ENCODE measurements around the gene ARHGAP23. TPM values are rescaled to one million over a fixed set of nuclear protein-coding genes. Genes with fewer than 3 reads are reported as not detected.

Gene ARHGAP23
- total and polyA plus RNA-seq, 4 donors = 18.3 to 91.7 (median 39.2) TPM

GRCh38 chr17:38542286-38542685 is 114.0 kb downstream of the ARHGAP23 start:
- DNase-seq (no peak), ATAC-seq (ENCODE audit: insufficient read depth, low FRiP score) (no peak)
- TF ChIP-seq, protein P1, sequence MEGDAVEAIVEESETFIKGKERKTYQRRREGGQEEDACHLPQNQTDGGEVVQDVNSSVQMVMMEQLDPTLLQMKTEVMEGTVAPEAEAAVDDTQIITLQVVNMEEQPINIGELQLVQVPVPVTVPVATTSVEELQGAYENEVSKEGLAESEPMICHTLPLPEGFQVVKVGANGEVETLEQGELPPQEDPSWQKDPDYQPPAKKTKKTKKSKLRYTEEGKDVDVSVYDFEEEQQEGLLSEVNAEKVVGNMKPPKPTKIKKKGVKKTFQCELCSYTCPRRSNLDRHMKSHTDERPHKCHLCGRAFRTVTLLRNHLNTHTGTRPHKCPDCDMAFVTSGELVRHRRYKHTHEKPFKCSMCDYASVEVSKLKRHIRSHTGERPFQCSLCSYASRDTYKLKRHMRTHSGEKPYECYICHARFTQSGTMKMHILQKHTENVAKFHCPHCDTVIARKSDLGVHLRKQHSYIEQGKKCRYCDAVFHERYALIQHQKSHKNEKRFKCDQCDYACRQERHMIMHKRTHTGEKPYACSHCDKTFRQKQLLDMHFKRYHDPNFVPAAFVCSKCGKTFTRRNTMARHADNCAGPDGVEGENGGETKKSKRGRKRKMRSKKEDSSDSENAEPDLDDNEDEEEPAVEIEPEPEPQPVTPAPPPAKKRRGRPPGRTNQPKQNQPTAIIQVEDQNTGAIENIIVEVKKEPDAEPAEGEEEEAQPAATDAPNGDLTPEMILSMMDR (IDR thresholded peaks at IDR 0.05; ENCODE audit: control extremely low read depth, extremely low read depth) = no peak
- Histone ChIP-seq H3K27me3 (ENCODE audit: control insufficient read depth in 3 of 3, insufficient read depth in 3 of 3, low read length in 2 of 3) (no peaks in the 10 kb centered on the region), H3K9ac (ENCODE audit: insufficient read depth in 1 of 2, low read length in 2 of 2) (no peak overlapping the region), H3K4me3 (no peak overlapping the region), H3K9me3 (ENCODE audit: control insufficient read depth in 4 of 4, insufficient read depth in 3 of 4, low read length in 3 of 4) (peaks cover 0 to 2% (median 0%) of the 10 kb centered on the region in 4 donors), H3K4me1 (ENCODE audit: control insufficient read depth in 5 of 5, insufficient read depth in 5 of 5, low read length in 5 of 5) (no peaks in the 10 kb centered on the region), H3K27ac (ENCODE audit: low read depth in 1 of 2, low read length in 1 of 2) (no peak overlapping the region), H3K36me3 (ENCODE audit: control insufficient read depth in 4 of 4, insufficient read depth in 4 of 4, low read length in 4 of 4) (no peaks in the 10 kb centered on the region)
- WGBS, 2 donors = 74 to 78% methylated on average over 8 of the region's 8 CpGs

DNA sequence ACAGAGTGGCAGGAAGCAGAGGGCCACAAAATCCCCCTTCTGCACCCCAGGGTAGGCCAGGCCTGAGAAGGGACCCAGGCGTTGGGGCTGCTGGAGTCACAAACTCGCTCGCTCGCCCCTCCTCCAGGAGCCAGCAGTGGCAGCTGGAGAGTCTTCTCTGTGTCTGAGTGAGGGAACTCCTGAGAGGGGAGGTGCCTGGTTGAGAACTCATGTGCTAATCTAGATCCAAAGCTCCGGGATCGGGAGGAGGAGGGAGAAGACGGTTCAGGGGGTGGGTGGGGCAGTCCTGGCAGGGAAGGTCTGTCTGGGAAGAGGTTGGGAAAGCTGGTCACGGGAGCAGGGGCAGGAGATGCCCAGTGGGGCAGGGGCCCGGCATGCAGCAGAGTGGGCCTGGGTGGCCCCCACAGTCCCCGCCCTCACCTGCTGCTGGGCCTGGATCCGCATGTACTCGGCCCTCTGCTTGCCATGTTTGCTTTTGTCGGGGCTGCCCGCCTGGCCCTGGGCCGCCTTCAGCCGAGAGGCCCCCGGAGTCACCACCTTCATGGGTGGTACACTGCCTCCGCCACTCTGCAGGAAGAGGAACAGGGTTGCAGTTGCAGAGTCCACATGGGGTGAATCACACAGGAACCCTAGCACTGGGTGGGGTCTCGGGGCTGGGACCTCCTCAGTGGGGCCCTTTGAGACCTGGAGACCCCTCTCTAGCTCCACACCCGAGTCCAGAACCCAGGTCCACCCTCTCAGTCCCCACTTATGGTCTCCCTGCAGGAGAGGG is 115.3 kb downstream of the ARHGAP23 start:
- TF ChIP-seq, protein P1 (IDR thresholded peaks at IDR 0.05; ENCODE audit: control extremely low read depth, extremely low read depth) = no peak
- Histone ChIP-seq H3K27ac (ENCODE audit: low read depth in 1 of 2, low read length in 1 of 2) (no peak overlapping the region), H3K36me3 (ENCODE audit: control insufficient read depth in 4 of 4, insufficient read depth in 4 of 4, low read length in 4 of 4) (no peaks in the 10 kb centered on the region), H3K27me3 (ENCODE audit: control insufficient read depth in 3 of 3, insufficient read depth in 3 of 3, low read length in 2 of 3) (no peaks in the 10 kb centered on the region), H3K4me3 (no peak overlapping the region), H3K4me1 (ENCODE audit: control insufficient read depth in 5 of 5, insufficient read depth in 5 of 5, low read length in 5 of 5) (no peaks in the 10 kb centered on the region), H3K9me3 (ENCODE audit: control insufficient read depth in 4 of 4, insufficient read depth in 3 of 4, low read length in 3 of 4) (peaks cover 0 to 2% (median 0%) of the 10 kb centered on the region in 4 donors), H3K9ac (ENCODE audit: insufficient read depth in 1 of 2, low read length in 2 of 2) (no peak overlapping the region)
- DNase-seq = no peak
- ATAC-seq (ENCODE audit: insufficient read depth, low FRiP score) = no peak
- WGBS, 2 donors = 74 to 83% methylated on average over 19 to 20 of the region's 20 CpGs

- Histone ChIP-seq H3K4me1 (ENCODE audit: control insufficient read depth in 5 of 5, insufficient read depth in 5 of 5, low read length in 5 of 5) (no peaks in the 10 kb centered on the region), H3K27ac (ENCODE audit: low read depth in 1 of 2, low read length in 1 of 2) (no peak overlapping the region), H3K27me3 (ENCODE audit: control insufficient read depth in 3 of 3, insufficient read depth in 3 of 3, low read length in 2 of 3) (no peaks in the 10 kb centered on the region), H3K9me3 (ENCODE audit: control insufficient read depth in 4 of 4, insufficient read depth in 3 of 4, low read length in 3 of 4) (peaks cover 0 to 2% (median 0%) of the 10 kb centered on the region in 4 donors), H3K9ac (ENCODE audit: insufficient read depth in 1 of 2, low read length in 2 of 2) (no peak overlapping the region), H3K36me3 (ENCODE audit: control insufficient read depth in 4 of 4, insufficient read depth in 4 of 4, low read length in 4 of 4) (no peaks in the 10 kb centered on the region), H3K4me3 (no peak overlapping the region)
- ATAC-seq (ENCODE audit: insufficient read depth, low FRiP score) (no peak), DNase-seq (no peak)
- WGBS, 2 donors = 80 to 90% methylated on average over 10 of the region's 10 CpGs
- TF ChIP-seq, protein P1 (IDR thresholded peaks at IDR 0.05; ENCODE audit: control extremely low read depth, extremely low read depth) = no peak
Measured at GRCh38 chr17:38544175-38544838, 116.0 kb downstream of the ARHGAP23 start.
